Frontal cortex (tissue), 4 donors: ENCODE results near the gene DCP1A. TPM values are rescaled to one million over a fixed set of nuclear protein-coding genes. Genes with fewer than 3 reads are reported as not detected.
"Not testable (repeated sequence)": the region's sequence is repeated elsewhere in the genome, so short reads cannot be mapped to it uniquely, and the experiment has no call there.

Experiments used
- DNase-seq, 2 donors: peaks; one replicate each; pipeline ENCODE4 v3.0.0; 2012; ENCODE audit warnings: low spot score in 2 of 2
- FAIRE-seq: peaks from 2 replicates; lab custom pipeline; 2012; peaks lifted over from hg19 to GRCh38; lab: Jason Lieb, UNC
- total RNA-seq: library from RNA; depleted of rRNA; stranded (reverse); fragments of >200 nt; gene quantifications from one replicate; pipeline ENCODE4 v1.2.3, GENCODE V29; 2014
- donor health status: control.
- donor health status: control.
- donor health status: control.

The DCP1A gene
- 9.4 TPM for total RNA-seq

DNA sequence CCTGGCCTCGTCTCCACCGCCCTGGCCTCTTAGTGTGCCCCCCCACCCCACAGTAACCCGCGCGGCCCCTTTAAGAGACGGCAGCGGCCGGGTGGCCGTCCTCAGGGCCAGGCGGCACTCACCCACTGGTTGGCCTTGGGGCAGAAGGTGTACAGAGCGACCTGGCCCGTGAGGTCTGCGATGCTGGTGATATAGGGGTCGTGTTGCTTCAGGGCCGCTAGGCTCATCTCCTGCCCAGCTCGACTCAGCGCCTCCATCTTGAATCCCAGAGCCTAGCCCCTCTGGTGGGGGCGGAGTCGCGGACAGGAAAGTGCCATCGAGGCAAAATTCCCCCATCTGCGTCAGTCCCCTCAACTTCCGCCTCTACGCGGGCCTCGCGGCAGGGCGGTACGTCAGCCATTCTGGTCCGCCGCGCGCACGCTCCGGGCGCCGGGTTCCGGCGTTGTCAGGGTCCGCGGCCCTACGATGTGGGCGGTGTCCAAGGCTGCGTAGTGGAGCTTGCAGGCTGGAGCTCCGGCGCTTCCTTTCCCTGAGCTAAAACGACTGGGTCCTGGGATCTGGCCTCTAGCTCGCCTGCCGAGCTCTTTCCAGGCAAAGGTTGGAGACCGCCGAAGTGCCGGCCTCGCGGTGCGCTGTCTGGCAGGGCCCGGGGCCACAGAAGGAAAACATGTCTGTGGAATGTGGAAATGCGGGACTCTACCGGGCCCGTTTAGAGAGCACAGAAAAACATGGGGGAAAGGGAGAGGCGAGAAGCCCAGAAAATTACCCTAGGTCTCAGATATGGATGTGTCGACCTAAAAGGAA lies at the start of gene DCP1A:
Gene DCP1A (minus strand): TSS at position 283 of the 804 bp plus-strand sequence. CDS start 26 bp downstream, at position 257.
- FAIRE-seq (no peak), DNase-seq (peak; percentile 89 to 95)

DNA sequence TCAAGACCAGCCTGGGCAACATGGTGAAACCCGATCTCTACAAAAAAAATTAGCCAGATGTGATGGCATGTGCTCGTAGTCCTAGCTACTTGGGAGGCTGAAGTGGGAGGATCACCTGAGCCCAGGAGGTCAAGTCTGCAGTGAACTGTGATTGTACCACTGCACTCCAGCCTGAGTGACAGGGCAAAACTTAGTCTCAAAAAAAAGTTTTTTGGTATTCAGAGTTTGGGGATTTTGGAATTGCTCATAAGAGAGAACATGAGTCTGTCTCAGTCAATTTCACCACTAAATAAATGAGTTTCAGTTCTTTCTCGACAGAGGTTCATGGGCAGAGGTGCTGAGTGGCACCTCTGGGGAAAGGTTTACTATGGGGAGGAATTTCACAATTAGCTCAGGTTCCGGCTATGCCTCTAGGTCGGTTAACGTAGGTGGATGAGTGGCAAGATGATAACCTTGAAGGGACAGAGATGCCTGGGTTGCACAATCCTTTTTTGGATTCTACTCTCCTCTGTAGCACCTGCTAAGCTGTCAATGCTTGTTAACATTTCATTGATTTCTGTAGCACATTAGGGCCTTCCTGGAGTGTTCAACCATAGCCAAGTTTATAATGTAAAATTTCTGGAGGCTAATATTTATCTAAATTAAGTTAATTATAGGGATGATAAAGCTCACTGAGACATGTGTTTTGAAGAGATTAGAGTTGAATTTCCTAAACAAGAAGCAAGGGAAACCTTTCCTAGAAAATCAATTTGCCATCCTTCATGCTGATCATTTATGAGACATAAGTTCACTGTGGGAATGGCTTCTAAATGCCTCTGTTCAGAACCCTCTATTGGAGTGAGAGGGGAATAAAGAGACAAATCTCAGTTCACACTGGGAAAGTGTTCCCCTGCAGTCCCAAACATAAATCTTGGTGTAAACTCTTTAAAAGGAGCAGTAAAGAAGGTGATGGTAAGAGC lies 37.4 kb upstream of the DCP1A start:
- FAIRE-seq (no peak), DNase-seq (no peak)

DNA sequence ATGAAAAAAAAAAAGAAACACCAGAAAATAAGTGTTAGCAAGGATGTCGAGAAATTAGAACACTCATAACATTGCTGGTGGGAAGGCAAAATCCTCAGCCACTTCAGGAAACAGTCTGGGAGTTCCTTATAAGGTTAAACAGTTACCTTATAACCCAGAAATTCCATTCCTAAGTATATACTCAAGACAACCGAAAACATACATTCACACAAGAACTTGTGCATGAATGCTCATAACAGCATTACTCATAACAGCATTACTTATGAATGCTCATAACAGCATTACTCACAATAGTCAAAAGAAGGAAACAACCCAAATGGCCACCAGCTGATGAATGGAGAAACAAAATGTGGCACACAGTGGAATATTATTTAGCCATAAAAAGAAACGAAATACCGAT lies 34.8 kb upstream of the DCP1A start:
- DNase-seq (no peak), FAIRE-seq (no peak)

DNA sequence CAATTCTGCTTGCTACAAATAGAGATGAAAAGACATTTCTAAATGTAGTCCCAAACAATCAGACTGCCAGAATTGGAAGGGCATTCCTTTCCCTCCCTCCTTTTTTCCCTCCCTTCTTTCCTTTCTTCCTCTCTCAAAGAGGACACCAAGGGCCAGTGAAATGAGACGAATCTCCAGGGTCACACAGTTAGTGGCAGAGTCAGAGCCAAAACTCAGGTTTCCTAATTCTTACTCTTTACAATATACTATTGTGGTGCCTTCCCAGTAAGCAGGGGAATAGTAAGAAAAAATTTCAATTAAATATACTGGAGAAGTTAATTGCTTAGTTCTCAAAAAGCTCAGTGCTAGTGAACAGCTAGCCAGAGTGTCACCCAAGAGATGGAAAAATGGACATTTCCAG lies 33.0 kb upstream of the DCP1A start:
- DNase-seq = no peak
- FAIRE-seq = no peak

- FAIRE-seq (no peak), DNase-seq (no peak)
Measured at GRCh38 chr3:53379898-53380297, 32.6 kb upstream of the DCP1A start.

- FAIRE-seq (no peak), DNase-seq (no peak)
Measured at GRCh38 chr3:53377794-53378193, 30.5 kb upstream of the DCP1A start.

DNA sequence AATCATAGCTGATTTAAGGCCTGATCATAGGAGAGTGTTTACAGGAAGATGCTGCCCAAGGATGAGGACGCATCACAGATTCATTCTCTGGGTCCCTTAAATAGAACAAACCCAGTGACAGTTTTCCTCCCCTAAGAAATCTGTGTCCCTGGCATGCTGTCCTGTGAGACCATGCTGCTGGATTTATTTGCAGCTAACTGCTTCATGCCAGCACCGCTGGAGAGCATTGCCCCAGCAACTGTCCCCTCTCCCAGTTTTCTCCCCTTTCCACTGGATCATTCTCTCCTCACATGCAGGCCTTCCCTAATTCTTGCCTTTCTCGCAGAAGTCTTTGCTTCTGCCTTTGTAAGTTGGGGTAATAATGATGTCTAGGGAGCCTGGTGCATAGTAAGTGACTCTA lies 29.3 kb upstream of the DCP1A start:
- no peak for FAIRE-seq
- no peak for DNase-seq

- FAIRE-seq (no peak), DNase-seq (peak; percentile 39 to 58)
Measured at GRCh38 chr3:53375019-53375418, 27.7 kb upstream of the DCP1A start.

GRCh38 chr3:53370719-53371118 lies 23.4 kb upstream of the DCP1A start:
- not testable (repeated sequence) for FAIRE-seq, DNase-seq

- FAIRE-seq (no peak), DNase-seq (no peak)
Measured at GRCh38 chr3:53361852-53362251, 14.5 kb upstream of the DCP1A start.

GRCh38 chr3:53357458-53357857 lies 10.1 kb upstream of the DCP1A start:
- FAIRE-seq (no peak), DNase-seq (no peak)

- no peak for FAIRE-seq
- no peak for DNase-seq
Measured at GRCh38 chr3:53354945-53355498, 7.7 kb upstream of the DCP1A start.

- FAIRE-seq = no peak
- no peak for DNase-seq
Measured at GRCh38 chr3:53353202-53353601, 5.9 kb upstream of the DCP1A start.

DNA sequence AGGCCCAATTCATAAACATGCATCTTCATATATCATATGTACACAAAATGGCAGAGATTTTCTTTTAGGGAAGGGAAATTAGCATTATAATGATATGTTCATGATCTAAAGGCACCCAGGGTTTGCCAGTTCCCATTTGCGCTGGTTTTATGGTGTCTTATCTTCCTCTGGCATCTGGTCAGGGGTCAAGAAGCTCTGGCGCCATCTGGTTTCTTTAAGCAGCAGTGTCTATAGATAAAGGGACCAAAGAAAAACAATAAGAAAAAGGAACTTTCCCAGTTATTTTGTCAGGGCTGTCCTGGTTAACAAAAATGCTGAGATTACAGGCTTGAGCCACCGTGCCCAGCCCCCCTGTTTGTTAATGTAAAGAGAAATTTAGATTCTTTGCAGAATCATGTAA lies 3.3 kb upstream of the DCP1A start:
- FAIRE-seq = no peak
- no peak for DNase-seq

GRCh38 chr3:53348118-53348517 lies 775 bp upstream of the DCP1A start:
- not testable (repeated sequence) for DNase-seq, FAIRE-seq

DNA sequence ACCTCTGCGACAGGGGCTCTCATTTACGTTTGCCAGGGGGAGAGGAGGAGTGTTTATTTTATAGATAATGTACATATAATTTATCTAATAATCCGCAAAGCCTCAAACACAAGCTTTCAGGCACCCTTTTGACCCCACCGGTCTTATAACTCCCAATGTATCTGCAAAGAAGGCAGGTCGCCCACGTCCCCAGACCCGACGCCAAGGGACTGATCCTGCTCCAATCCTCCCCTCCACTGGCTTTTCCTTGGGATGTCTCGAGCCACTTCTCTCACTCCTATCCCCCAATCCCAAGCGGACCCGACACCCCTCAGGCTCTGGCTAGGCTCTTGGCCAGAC lies 452 bp downstream of the DCP1A start:
- FAIRE-seq = no peak

DNA sequence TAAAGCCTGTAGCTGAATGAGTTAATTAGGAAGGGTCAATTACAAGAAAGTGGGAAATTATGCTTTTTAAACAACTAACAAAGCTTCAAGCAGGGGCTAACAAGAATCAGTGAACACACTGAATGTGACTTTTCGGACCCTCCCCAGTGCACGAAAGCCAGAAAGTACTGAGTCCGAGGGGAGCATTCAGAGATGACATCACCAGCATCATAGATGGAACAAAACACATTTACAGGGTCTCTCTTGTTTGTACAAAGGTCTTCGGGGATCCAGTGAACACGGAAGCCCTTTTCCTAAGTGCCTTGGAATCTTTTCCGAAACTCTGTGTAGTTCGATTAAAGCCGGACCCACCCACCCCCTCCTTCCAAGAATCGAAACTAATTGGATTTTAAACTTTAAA lies 829 bp downstream of the DCP1A start:
- FAIRE-seq (no peak), DNase-seq (no peak)

More for the DNA sequence above, 452 bp downstream of the DCP1A start:
- DNase-seq = peak in 1 of 2 donors; percentile 38

GRCh38 chr3:53342353-53342752 lies 5.0 kb downstream of the DCP1A start:
- DNase-seq = no peak
- no peak for FAIRE-seq

DNA sequence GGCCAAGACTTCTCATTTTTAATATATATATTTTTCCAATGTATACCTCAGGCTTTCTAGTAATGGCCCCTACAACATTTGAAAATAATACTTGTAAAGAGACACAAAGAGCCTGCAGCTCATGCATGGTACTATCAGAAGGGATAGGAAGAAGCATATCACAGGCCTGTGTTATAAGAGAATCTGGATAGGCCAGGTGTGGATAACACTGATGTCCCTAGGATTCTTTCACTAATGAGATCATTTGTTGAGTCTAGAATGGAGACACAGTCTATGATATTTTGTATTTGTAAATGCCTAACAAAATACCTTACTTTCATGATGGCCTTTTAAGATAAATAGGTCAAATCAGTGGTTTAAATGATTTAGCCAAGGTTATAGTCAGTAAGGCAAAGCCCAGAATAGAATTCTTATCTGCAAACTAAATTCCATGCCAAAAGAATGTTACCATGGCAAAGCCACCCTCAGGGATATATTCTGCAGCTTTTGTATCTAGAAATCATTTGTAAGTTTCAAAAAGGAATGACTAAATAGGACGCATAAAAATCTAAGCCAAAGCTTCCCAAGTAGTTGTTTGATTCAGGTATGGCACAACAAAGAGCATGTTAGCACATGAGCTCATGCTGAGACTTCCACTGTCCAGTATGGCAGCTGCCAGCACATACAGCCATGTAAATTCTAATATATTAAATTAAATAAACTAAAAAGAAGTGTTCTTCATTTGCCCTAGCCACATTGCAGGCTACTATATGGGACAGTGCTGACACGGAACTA lies 10.0 kb downstream of the DCP1A start:
- DNase-seq = no peak
- FAIRE-seq = no peak

DNA sequence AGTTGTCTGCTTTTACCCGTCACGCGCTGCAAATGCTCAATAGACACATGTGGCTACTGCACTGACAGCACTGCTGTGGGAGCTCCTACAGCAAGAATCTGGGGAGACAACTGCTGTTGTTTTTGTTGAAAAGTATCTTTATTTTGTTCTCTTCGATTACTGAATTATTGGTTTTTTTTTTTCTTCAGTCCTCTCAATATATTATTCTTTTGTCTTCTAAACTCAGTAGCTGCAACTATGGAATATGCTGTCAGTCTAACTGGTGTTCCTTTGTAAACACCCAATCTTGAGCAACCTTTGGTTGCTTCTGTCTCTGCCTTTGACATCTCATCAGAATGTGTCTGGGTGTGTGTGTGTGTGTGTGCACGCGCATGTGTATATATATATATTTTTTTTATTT lies 12.6 kb downstream of the DCP1A start:
- FAIRE-seq = no peak

More for the DNA sequence above, 12.6 kb downstream of the DCP1A start:
- no peak for DNase-seq
